OCI-LY7 (cell line): ENCODE measurements around the gene HOXB5. TPM values are rescaled to one million over a fixed set of nuclear protein-coding genes. Genes with fewer than 3 reads are reported as not detected.

Experiments used
- BruUV-seq: library from RNA; stranded (reverse); fragments of 400-500 nt; replicated peaks from 2 replicates; lab custom pipeline; 2021; lab: Mats Ljungman, UMichigan
- CTCF ChIA-PET: fragments of 300-600 bp; sonication (Branson Sonifier 250); formaldehyde crosslinking; loops from one replicate; lab custom pipeline; 2022; ENCODE audit warnings: antibody characterized with exemption; ENCODE audit not compliant: unreplicated experiment; lab: Charles Lee
- POLR2A ChIA-PET: fragments of 300-600 bp; sonication (Branson Sonifier 250); formaldehyde crosslinking; loops from one replicate; lab custom pipeline; 2022; ENCODE audit warnings: antibody characterized with exemption; lab: Charles Lee
- DNase-seq: peaks from one replicate; pipeline ENCODE4 v3.0.0-alpha.2; 2015; ENCODE audit warnings: low spot score
- H2AFZ ChIP-seq: fragments of 200-600 bp; sonication (generic), shearing (Covaris generic); 2 replicates; pipeline ENCODE4 v1.6.1; 2014; ENCODE audit warnings: mild to moderate bottlenecking, antibody characterized with exemption, low read length, moderate library complexity
- H3K27ac ChIP-seq: fragments of 200-600 bp; sonication (generic); 2 replicates; pipeline ENCODE4 v1.5.1; 2014; ENCODE audit warnings: mixed run types, low read depth, mild to moderate bottlenecking, moderate library complexity, low read length, inconsistent platforms; ENCODE audit not compliant: poor library complexity, severe bottlenecking
- H3K36me3 ChIP-seq: fragments of 200-600 bp; sonication (generic); 2 replicates; pipeline ENCODE4 v1.6.1; 2014; ENCODE audit warnings: mild to moderate bottlenecking, antibody characterized with exemption, low read length, moderate library complexity, mixed read lengths; ENCODE audit not compliant: insufficient read depth
- H3K4me1 ChIP-seq: fragments of 200-600 bp; sonication (generic); 2 replicates; pipeline ENCODE4 v1.5.1; 2014; ENCODE audit warnings: mild to moderate bottlenecking, low read length; ENCODE audit not compliant: insufficient read depth, poor library complexity, severe bottlenecking
- H3K4me2 ChIP-seq: fragments of 200-600 bp; sonication (generic); 2 replicates; pipeline ENCODE4 v1.6.1; 2014; ENCODE audit warnings: mild to moderate bottlenecking, low read length
- H3K4me3 ChIP-seq: fragments of 200-600 bp; sonication (generic); 2 replicates; pipeline ENCODE4 v1.5.1; 2014; ENCODE audit warnings: mild to moderate bottlenecking, low read depth, low read length; ENCODE audit not compliant: poor library complexity, severe bottlenecking
- H3K79me2 ChIP-seq: fragments of 200-600 bp; sonication (generic); 2 replicates; pipeline ENCODE4 v1.6.1; 2016; ENCODE audit warnings: low read depth, mild to moderate bottlenecking, low read length, moderate library complexity, mixed read lengths; ENCODE audit not compliant: insufficient read depth
- H3K9me2 ChIP-seq: fragments of 200-600 bp; sonication (generic); 2 replicates; pipeline ENCODE4 v1.6.1; 2016; ENCODE audit warnings: mild to moderate bottlenecking, low read length, mixed read lengths; ENCODE audit not compliant: insufficient read depth
- H3K9me3 ChIP-seq: fragments of 200-600 bp; sonication (generic); 2 replicates; pipeline ENCODE4 v1.6.1; 2014; ENCODE audit warnings: mild to moderate bottlenecking, mixed run types, low read length, mixed read lengths
- H4K20me1 ChIP-seq: fragments of 200-600 bp; sonication (generic); 2 replicates; pipeline ENCODE4 v1.6.1; 2014; ENCODE audit warnings: mild to moderate bottlenecking, antibody characterized with exemption, low read length, moderate library complexity, mixed read lengths; ENCODE audit not compliant: insufficient read depth
- CTCF ChIP-seq: fragments of 200-600 bp; sonication (generic); conservative IDR thresholded peaks from 2 replicates; pipeline ENCODE4 v1.5.1; 2014; ENCODE audit warnings: mild to moderate bottlenecking, antibody characterized with exemption, low read length, moderate library complexity, mixed read lengths
- EZH2phosphoT487 ChIP-seq: fragments of 200-600 bp; sonication (generic); IDR thresholded peaks from 2 replicates; pipeline ENCODE4 v1.6.1; 2018; ENCODE audit warnings: low read depth, borderline replicate concordance, mild to moderate bottlenecking, mixed run types, antibody characterized with exemption, low read length, moderate library complexity, mixed read lengths
- intact Hi-C: fragments of 100-400 bp; cut with micrococcal nuclease; formaldehyde crosslinking; loops from one replicate; pipeline ENCODE4 v1.10.0; 2022; ENCODE audit not compliant: unreplicated experiment
- total RNA-seq, 2 experiments: library from RNA; depleted of rRNA in 1 of 2; stranded (reverse); fragments of >200 nt in 1 of 2; shearing (Covaris generic) in 1 of 2; gene quantifications; 2 replicates each; pipeline ENCODE4 v1.2.3, GENCODE V29; 2014 to 2022

HOXB5 gene
- total RNA-seq, 2 experiments from 2014 or later = not detected

- TF ChIP-seq CTCF (no peak), EZH2phosphoT487 (no peak)
- intact Hi-C loops = no loop called here
- BruUV-seq = no TSS peak
Measured at GRCh38 chr17:48558831-48559121, 34.8 kb downstream of the HOXB5 start.

GRCh38 chr17:48558057-48558830 is 35.3 kb downstream of the HOXB5 start:
- Histone ChIP-seq H3K4me1 (no peaks in the 10 kb centered on the region), H3K9me3 (no peaks in the 10 kb centered on the region), H2AFZ (no peak overlapping the region), H3K27ac (no peak overlapping the region), H3K4me3 (no peak overlapping the region), H3K4me2 (no peak overlapping the region), H3K9me2 (no peaks in the 10 kb centered on the region), H3K36me3 (no peaks in the 10 kb centered on the region), H4K20me1 (no peaks in the 10 kb centered on the region), H3K79me2 (no peaks in the 10 kb centered on the region)
- BruUV-seq = no TSS peak
- intact Hi-C loops = no loop called here
- DNase-seq = no peak
- ChIA-PET POLR2A (no interaction called here), CTCF (no interaction called here)
- TF ChIP-seq CTCF = no peak
- TF ChIP-seq EZH2phosphoT487 = no peak

More at GRCh38 chr17:48558831-48559121, 34.8 kb downstream of the HOXB5 start:
- POLR2A ChIA-PET = no interaction called here
- no peak for DNase-seq
- H2AFZ ChIP-seq = no peak overlapping the region
- no peak overlapping the region for H3K27ac ChIP-seq
- no peaks in the 10 kb centered on the region for H4K20me1 ChIP-seq
- H3K36me3 ChIP-seq = no peaks in the 10 kb centered on the region
- CTCF ChIA-PET = no interaction called here
- H3K79me2 ChIP-seq = no peaks in the 10 kb centered on the region
- H3K9me3 ChIP-seq = no peaks in the 10 kb centered on the region
- H3K4me3 ChIP-seq = no peak overlapping the region
- no peaks in the 10 kb centered on the region for H3K4me1 ChIP-seq
- H3K4me2 ChIP-seq = no peak overlapping the region
- no peaks in the 10 kb centered on the region for H3K9me2 ChIP-seq
